Activated CD8-positive, alpha-beta T cell treated with anti-CD3 and anti-CD28 coated beads, Interleukin-2, amount 10 ng/mL, durations not matched to agents 7 days and 5 days (primary cell): ENCODE data around the gene CCDC3. TPM values are rescaled to one million over a fixed set of nuclear protein-coding genes. Genes with fewer than 3 reads are reported as not detected.
"Not testable (repeated sequence)": the region's sequence is repeated elsewhere in the genome, so short reads cannot be mapped to it uniquely, and the experiment has no call there.

Experiments
- ATAC-seq: fragments of 150-1000 bp; cut with Tn5 transposase; one replicate; pipeline ENCODE4 v1.10.0; 2021; ENCODE audit warnings: moderate library complexity
- CTCF ChIA-PET: fragments of 350-600 bp; sonication (Branson Sonifier 250); formaldehyde crosslinking; loops from one replicate; lab custom pipeline; 2021; ENCODE audit warnings: antibody characterized with exemption; lab: Charles Lee
- POLR2A ChIA-PET: fragments of 350-600 bp; sonication (Branson Sonifier 250); formaldehyde crosslinking; loops from one replicate; lab custom pipeline; 2021; ENCODE audit warnings: antibody characterized with exemption; lab: Charles Lee
- DNase-seq: peaks from one replicate; pipeline ENCODE4 v3.0.0-alpha.2; 2020
- H3K27ac Mint-ChIP-seq: one replicate; pipeline ENCODE4 v1.8.0; 2021; ENCODE audit warnings: mild to moderate bottlenecking, mixed read lengths
- H3K27me3 Mint-ChIP-seq: one replicate; pipeline ENCODE4 v1.8.0; 2021; ENCODE audit warnings: low read depth, mixed read lengths
- H3K36me3 Mint-ChIP-seq: one replicate; pipeline ENCODE4 v1.8.0; 2021; ENCODE audit warnings: low read depth, mixed read lengths
- H3K4me1 Mint-ChIP-seq: one replicate; pipeline ENCODE4 v1.8.0; 2021; ENCODE audit warnings: low read depth, mixed read lengths
- H3K4me3 Mint-ChIP-seq: one replicate; pipeline ENCODE4 v1.8.0; 2021; ENCODE audit warnings: mild to moderate bottlenecking, mixed read lengths
- H3K9me3 Mint-ChIP-seq: one replicate; pipeline ENCODE4 v1.8.0; 2022; ENCODE audit warnings: mixed read lengths; ENCODE audit not compliant: insufficient read depth
- total RNA-seq, 2 experiments: library from RNA; stranded (reverse); gene quantifications; one replicate each; pipeline ENCODE4 v1.2.3, GENCODE V29; 2021

CCDC3 gene
- total RNA-seq, 2 experiments from 2014 or later = not detected

DNA sequence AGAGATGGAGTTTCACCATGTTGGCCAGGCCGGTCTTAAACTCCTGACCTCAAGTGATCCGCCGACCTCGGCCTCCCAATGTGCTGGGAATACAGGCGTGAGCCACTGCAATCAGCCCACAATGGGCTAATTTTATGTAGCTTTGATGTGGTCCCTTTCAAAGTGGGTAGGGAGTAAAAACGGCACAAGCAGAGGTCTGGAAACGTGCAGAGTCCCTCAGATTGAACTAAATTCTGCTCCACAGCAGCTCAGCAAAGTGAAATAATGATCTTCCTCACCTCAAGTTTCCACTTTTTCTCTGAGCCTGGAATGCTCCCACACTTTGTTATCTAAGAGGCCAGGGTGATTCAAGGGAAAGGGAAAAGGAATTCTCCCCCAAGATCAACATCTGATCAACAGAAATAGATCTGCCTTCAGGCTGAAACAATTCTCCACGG lies 6.1 kb downstream of the CCDC3 start:
- peaks cover 17% of the 10 kb centered on the region for H3K27me3 Mint-ChIP-seq

DNA sequence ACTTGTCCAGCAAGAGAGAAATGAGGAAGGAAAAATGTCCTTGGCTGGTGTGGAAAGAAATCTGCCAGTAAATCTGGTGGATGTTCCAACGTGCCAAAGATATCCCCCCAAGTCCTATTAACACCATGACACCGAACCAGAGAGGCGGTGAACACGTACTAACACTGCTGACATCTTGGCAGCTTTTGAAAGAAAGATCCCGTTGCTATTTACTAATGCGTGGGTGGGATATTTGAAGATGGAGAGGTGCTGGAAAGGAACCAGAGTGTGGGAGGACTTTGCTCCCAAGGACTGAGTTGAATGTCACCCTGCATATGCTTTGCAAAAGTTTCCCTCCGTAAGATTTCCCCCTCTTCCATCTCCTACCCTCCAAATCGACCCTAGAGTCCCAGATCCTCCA lies 7.9 kb downstream of the CCDC3 start:
- CTCF ChIA-PET = no interaction called here
- H3K27me3 Mint-ChIP-seq = peaks cover 11% of the 10 kb centered on the region
- H3K27ac Mint-ChIP-seq = no peak overlapping the region

More for the DNA sequence above, 6.1 kb downstream of the CCDC3 start:
- DNase-seq = no peak
- CTCF ChIA-PET = no interaction called here
- no peaks in the 10 kb centered on the region for H3K9me3 Mint-ChIP-seq
- POLR2A ChIA-PET = no interaction called here
- no peak overlapping the region for H3K4me3 Mint-ChIP-seq
- no peaks in the 10 kb centered on the region for H3K36me3 Mint-ChIP-seq
- no peaks in the 10 kb centered on the region for H3K4me1 Mint-ChIP-seq
- no peak for ATAC-seq
- H3K27ac Mint-ChIP-seq = no peak overlapping the region

GRCh38 chr10:12985347-12985746 lies 16.2 kb downstream of the CCDC3 start:
- H3K27me3 Mint-ChIP-seq = peaks cover 7% of the 10 kb centered on the region
- POLR2A ChIA-PET = no interaction called here

More for the DNA sequence above, 7.9 kb downstream of the CCDC3 start:
- Mint-ChIP-seq H3K36me3 (no peaks in the 10 kb centered on the region), H3K4me3 (no peak overlapping the region), H3K4me1 (no peaks in the 10 kb centered on the region), H3K9me3 (no peaks in the 10 kb centered on the region)
- no peak for DNase-seq
- POLR2A ChIA-PET = no interaction called here
- no peak for ATAC-seq

DNA sequence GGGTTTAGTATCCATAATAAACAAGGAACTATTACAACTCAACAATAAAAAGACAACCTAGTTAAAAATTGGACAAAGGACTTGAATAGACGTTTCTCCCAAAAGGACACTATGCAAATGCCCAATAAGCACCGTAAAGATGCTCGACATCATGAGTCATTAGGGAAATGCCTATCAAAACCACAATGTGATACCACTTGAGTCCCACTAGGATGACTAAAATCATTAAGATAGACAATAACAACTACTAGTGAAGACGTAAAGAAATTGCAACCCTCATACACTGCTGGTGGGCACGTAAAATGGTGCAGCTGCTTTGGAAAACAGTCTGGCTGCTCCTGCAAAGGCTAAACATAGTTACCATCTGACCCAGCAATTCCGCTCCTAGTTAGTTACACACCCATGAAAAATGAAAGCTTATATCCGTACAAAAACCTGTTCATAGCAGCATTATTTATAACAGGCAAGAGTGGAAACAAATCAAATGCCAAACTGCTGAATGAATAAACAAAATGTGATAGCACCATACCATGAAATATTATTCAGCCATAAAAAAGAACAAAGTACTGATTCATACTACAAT lies 17.3 kb downstream of the CCDC3 start:
- no peak for ATAC-seq
- DNase-seq = no peak
- CTCF ChIA-PET = no interaction called here
- Mint-ChIP-seq H3K27ac (no peak overlapping the region), H3K36me3 (no peaks in the 10 kb centered on the region), H3K4me1 (no peaks in the 10 kb centered on the region), H3K4me3 (no peak overlapping the region), H3K27me3 (peaks cover 7% of the 10 kb centered on the region), H3K9me3 (no peaks in the 10 kb centered on the region)
- POLR2A ChIA-PET = no interaction called here

More at GRCh38 chr10:12985347-12985746, 16.2 kb downstream of the CCDC3 start:
- ATAC-seq (no peak), DNase-seq (no peak)
- CTCF ChIA-PET = no interaction called here
- H3K36me3 Mint-ChIP-seq = no peaks in the 10 kb centered on the region
- no peaks in the 10 kb centered on the region for H3K4me1 Mint-ChIP-seq
- no peak overlapping the region for H3K27ac Mint-ChIP-seq
- H3K4me3 Mint-ChIP-seq = no peak overlapping the region
- H3K9me3 Mint-ChIP-seq = no peaks in the 10 kb centered on the region

GRCh38 chr10:12983568-12983967 lies 17.9 kb downstream of the CCDC3 start:
- ATAC-seq, H3K4me1 Mint-ChIP-seq, H3K27ac Mint-ChIP-seq, POLR2A ChIA-PET, H3K9me3 Mint-ChIP-seq, CTCF ChIA-PET, H3K27me3 Mint-ChIP-seq, H3K4me3 Mint-ChIP-seq, DNase-seq, H3K36me3 Mint-ChIP-seq: not testable (repeated sequence)

DNA sequence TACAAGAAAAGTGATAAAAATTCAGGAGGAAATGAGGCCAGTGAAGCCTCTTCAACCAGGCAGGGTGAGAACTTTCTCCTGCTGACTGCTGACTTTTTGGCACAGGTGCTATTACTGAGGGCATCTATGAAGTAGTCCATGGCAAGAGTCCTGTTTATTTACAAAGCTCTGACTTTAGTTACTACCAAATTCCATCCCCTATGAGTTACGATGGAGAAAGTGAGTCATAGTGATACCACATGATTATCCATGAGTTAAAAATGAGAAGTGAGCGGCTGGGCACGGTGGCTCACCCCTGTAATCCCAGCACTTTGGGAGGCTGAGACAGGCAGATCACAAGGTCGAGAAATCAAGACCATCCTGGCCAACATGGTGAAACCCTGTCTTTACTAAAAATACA lies 19.9 kb downstream of the CCDC3 start:
- POLR2A ChIA-PET = interaction anchor here (0.5 kb wide), 1 partner anchor 415 kb away, joined by 3 read pairs; no protein-coding TSS in a partner anchor
- H3K4me3 Mint-ChIP-seq = no peak overlapping the region
- CTCF ChIA-PET = no interaction called here
- H3K9me3 Mint-ChIP-seq = no peaks in the 10 kb centered on the region
- ATAC-seq = no peak
- no peak overlapping the region for H3K27ac Mint-ChIP-seq
- no peaks in the 10 kb centered on the region for H3K36me3 Mint-ChIP-seq
- H3K27me3 Mint-ChIP-seq = peaks cover 13% of the 10 kb centered on the region
- no peak for DNase-seq
- no peaks in the 10 kb centered on the region for H3K4me1 Mint-ChIP-seq

- H3K4me3 Mint-ChIP-seq = no peak overlapping the region
- H3K27ac Mint-ChIP-seq = no peak overlapping the region
- H3K9me3 Mint-ChIP-seq = no peaks in the 10 kb centered on the region
- no peaks in the 10 kb centered on the region for H3K4me1 Mint-ChIP-seq
- peaks cover 13% of the 10 kb centered on the region for H3K27me3 Mint-ChIP-seq
- ATAC-seq = no peak
- ChIA-PET CTCF (no interaction called here), POLR2A (no interaction called here)
- DNase-seq = no peak
- H3K36me3 Mint-ChIP-seq = no peaks in the 10 kb centered on the region
These were observed 20.7 kb downstream of the CCDC3 start for GRCh38 chr10:12980713-12981306.

- ATAC-seq (no peak), DNase-seq (no peak)
- no peaks in the 10 kb centered on the region for H3K36me3 Mint-ChIP-seq
- CTCF ChIA-PET = no interaction called here
- peaks cover 13% of the 10 kb centered on the region for H3K27me3 Mint-ChIP-seq
- no peak overlapping the region for H3K27ac Mint-ChIP-seq
- no peaks in the 10 kb centered on the region for H3K4me1 Mint-ChIP-seq
- H3K4me3 Mint-ChIP-seq = no peak overlapping the region
- H3K9me3 Mint-ChIP-seq = no peaks in the 10 kb centered on the region
- POLR2A ChIA-PET = no interaction called here
These were observed 21.3 kb downstream of the CCDC3 start for GRCh38 chr10:12980102-12980661.

DNA sequence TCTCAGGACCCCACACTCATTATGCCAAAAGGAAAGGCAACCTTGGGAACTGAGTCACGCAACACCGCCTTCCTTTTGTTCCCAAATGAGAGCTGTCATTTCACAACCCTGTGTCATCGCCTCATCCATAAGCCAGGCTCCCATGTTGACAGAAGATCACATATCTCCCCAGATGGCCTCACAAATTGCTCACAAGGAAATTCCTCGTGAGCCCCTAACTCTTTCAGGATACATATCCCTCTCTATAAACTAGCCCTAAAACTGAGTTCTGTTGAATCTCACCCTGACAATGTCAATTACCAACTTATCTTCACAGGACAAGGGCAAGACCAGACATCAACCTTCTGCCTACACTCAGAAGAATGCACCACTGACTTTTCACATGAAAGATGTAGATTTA lies 22.6 kb downstream of the CCDC3 start:
- ATAC-seq (no peak), DNase-seq (no peak)
- POLR2A ChIA-PET = no interaction called here
- Mint-ChIP-seq H3K4me1 (no peaks in the 10 kb centered on the region), H3K9me3 (no peaks in the 10 kb centered on the region), H3K27me3 (peaks cover 13% of the 10 kb centered on the region), H3K36me3 (no peaks in the 10 kb centered on the region), H3K27ac (no peak overlapping the region), H3K4me3 (no peak overlapping the region)
- CTCF ChIA-PET = no interaction called here

- H3K4me3 Mint-ChIP-seq = no peak overlapping the region
- peaks cover 10% of the 10 kb centered on the region for H3K27me3 Mint-ChIP-seq
- no peak for DNase-seq
- ChIA-PET POLR2A (no interaction called here), CTCF (no interaction called here)
- H3K27ac Mint-ChIP-seq = no peak overlapping the region
- no peaks in the 10 kb centered on the region for H3K4me1 Mint-ChIP-seq
- H3K9me3 Mint-ChIP-seq = no peaks in the 10 kb centered on the region
- H3K36me3 Mint-ChIP-seq = no peaks in the 10 kb centered on the region
- no peak for ATAC-seq
These were observed 25.6 kb downstream of the CCDC3 start for GRCh38 chr10:12975906-12976305.

- Mint-ChIP-seq H3K36me3 (no peaks in the 10 kb centered on the region), H3K4me3 (no peak overlapping the region), H3K27me3 (peaks cover 6% of the 10 kb centered on the region), H3K9me3 (no peaks in the 10 kb centered on the region), H3K27ac (no peak overlapping the region), H3K4me1 (no peaks in the 10 kb centered on the region)
- ATAC-seq = no peak
- DNase-seq = no peak
- POLR2A ChIA-PET = no interaction called here
- CTCF ChIA-PET = no interaction called here
These were observed 26.2 kb downstream of the CCDC3 start for GRCh38 chr10:12975266-12975665.

GRCh38 chr10:12974491-12975199 lies 26.9 kb downstream of the CCDC3 start:
- ChIA-PET POLR2A (no interaction called here), CTCF (no interaction called here)
- DNase-seq = no peak
- Mint-ChIP-seq H3K4me3 (no peak overlapping the region), H3K27me3 (peaks cover 6% of the 10 kb centered on the region), H3K36me3 (no peaks in the 10 kb centered on the region), H3K27ac (no peak overlapping the region), H3K4me1 (no peaks in the 10 kb centered on the region), H3K9me3 (no peaks in the 10 kb centered on the region)
- ATAC-seq = no peak
